Measurements from ENCODE around the gene ARID1A.
"Not testable (repeated sequence)": the region's sequence is repeated elsewhere in the genome, so short reads cannot be mapped to it uniquely, and the experiment has no call there.

ARID1A gene

DNA sequence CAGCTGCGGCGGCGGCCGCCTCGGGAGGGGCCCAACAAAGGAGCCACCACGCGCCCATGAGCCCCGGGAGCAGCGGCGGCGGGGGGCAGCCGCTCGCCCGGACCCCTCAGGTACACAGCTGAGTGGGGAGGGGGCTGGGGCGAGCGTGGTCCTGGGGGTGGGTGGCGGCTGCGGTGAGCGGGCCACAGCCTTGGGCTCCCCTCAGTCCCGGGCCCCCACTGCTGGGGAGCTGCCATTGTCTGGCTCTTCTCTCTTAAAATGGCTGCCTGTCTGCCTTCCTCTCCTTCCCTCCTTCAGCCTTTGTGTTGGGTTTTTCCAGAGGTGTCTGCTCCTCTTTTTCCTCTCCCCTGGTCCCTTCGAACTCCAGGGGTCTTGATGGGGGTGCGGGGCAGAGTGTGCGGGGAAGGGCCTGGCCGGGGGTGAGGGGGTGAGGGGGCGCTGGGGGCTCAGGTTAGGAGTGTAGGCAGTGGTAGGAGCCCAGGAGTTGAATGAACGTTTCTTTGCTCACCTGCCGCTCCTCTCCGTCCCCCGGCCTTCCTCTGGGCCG lies 1.7 kb downstream of the ARID1A start:
- in situ Hi-C loops (cut with MboI; ENCODE audit: low sequenced_read_pairs): loop anchor here (10.0 kb wide), 1 partner anchor 93 kb away; no protein-coding TSS in a partner anchor

DNA sequence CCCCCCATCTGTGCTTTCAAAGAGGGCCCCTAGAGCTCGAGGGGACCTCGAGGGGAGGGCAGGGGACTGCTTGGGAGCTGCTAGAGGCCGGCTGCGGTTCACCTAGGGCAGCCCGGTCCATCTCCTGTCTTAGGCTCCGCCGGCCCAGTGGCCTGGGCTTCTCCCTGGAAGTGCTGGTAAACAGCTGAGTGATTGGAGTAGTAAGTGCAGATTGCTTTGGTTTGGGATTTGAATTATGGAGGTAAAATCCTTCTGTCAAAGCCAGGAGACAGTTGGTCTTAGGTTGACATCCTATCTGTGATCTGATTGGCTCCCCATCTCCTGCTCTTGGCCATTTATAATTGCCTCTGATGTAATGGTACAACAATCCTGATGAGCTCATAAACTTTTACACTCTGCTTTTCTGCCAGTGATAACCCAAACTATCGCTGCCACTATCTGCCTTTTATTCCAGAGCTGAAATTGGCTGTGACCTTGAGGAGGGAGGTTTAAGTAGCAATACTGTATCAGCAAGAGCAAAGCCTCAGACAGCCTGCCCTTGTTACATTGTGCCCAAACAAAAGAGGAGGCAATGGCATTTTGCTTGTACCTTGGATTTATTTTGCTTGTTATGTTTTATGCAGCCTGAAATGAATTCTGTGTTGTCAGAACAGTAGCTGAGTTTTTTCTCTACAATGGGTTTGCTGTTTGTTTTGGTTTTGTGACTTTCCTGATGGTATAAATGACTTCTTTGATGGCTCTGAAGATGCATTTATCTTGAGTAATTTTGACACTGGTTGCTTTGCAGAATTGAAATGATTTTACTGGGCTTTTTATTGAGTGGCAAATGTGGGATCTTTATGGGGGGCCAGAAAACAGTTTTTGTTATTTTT lies 2.4 kb downstream of the ARID1A start:
- in situ Hi-C loops (cut with MboI; ENCODE audit: low sequenced_read_pairs): loop anchor here (10.0 kb wide), 1 partner anchor 93 kb away; no protein-coding TSS in a partner anchor

DNA sequence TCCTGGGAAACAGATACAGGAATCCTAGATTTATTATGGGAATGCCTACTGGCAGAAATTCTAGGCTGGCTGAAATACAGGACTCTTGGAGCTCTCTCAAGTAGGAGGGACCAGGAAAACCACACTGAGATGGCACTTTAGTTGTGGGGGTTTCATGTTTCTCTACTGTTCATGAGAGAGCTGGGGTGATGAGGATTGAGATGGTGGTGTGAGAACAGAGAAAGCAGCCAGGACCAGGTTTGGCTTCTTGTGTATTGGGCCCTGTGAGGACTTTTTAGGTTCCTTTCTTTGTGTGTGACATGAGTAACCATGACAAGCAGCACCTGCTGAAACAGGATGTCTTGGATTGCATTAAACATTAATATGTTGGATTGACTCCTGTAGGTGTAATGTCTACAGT lies 4.9 kb downstream of the ARID1A start:
- in situ Hi-C loops (cut with MboI; ENCODE audit: low sequenced_read_pairs): no loop called here

- in situ Hi-C loops (cut with MboI; ENCODE audit: low sequenced_read_pairs): no loop called here
These were observed 5.6 kb downstream of the ARID1A start for GRCh38 chr1:26701266-26701994.

- in situ Hi-C loops (cut with MboI; ENCODE audit: low sequenced_read_pairs): no loop called here
These were observed 6.3 kb downstream of the ARID1A start for GRCh38 chr1:26701995-26702679.

GRCh38 chr1:26702680-26703038 lies 6.8 kb downstream of the ARID1A start:
- in situ Hi-C loops (cut with MboI; ENCODE audit: low sequenced_read_pairs): no loop called here

GRCh38 chr1:26703478-26703877 lies 7.7 kb downstream of the ARID1A start:
- in situ Hi-C loops (cut with MboI; ENCODE audit: low sequenced_read_pairs): no loop called here

- in situ Hi-C loops (cut with MboI; ENCODE audit: low sequenced_read_pairs): no loop called here
These were observed 8.8 kb downstream of the ARID1A start for GRCh38 chr1:26704629-26705028.

DNA sequence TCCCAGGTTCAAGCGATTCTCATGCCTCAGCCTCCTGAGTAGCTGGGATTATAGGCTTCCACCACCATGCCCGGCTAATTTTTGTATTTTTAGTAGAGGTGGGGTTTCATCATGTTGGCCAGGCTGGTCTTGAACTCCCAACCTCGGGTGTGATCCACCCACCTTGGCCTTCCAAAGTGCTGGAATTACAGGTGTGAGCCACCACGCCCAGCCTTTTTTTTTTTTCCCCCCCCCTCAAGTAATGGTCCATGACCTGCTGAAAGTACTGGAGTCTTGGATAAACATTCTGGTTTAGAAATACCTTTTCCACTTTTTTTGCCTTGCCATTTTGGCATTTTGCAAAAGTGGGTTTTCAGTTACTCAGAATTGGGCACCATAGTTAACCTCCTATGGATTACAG lies 9.4 kb downstream of the ARID1A start:
- in situ Hi-C loops (cut with MboI; ENCODE audit: low sequenced_read_pairs): not testable (repeated sequence)

GRCh38 chr1:26705788-26706311 lies 10.0 kb downstream of the ARID1A start:
- in situ Hi-C loops (cut with MboI; ENCODE audit: low sequenced_read_pairs): no loop called here

DNA sequence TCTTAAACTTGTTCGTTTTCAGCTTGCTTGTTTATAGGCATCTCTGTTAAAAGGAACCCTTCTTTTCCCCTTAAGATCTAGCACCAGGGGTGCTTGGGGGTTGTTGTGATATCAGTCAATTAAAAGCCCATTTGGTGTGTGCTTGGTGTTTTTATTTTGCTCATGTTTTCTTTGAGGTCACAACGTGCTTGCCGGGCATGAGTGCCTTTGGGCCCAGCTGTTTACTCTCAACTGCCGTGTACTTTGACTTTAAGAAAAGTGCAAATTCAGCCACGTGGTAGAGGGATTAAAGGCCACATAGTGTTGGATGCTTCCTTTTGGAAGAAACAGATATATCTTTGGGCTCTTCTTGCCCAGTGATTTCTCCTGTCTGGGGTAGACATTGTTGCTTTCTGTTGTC lies 10.5 kb downstream of the ARID1A start:
- in situ Hi-C loops (cut with MboI; ENCODE audit: low sequenced_read_pairs): no loop called here

DNA sequence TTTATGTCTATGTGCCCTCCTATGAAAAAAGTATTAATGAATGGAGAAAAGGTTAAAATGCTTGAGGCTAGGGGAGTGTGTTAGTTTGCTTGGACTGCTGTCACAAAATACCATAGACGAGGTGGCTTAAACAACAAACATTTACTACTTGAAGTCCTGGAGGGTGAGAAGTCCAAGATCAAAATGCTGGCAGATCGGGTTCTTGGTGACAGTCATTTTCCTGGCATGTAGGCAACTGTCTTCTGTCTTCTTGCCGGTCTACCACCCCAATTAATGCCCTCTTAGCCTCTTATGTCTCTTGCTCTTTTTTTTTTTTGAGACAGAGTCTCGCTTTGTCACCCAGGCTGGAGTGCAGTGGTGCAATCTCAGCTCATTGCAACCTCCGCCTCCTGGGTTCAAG lies 15.0 kb downstream of the ARID1A start:
- in situ Hi-C loops (cut with MboI; ENCODE audit: low sequenced_read_pairs): no loop called here

DNA sequence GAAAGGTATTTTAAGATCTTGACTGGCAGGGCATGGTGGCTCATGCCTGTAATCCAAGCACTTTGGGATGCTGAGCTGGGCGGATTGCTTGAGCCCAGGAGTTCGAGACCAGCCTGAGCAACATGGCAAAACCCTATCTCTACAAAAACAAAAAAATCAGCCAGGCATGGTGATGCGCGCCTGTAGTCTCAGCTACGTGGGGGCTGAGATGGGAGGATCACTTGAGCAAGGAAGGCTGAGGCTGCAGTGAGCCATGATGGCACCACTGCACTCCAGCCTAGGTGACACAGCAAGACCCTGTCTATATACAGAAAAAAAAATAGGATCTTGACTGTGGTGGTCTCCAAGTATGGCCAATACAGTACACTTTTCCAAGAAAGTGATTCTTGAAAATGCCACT lies 16.0 kb downstream of the ARID1A start:
- in situ Hi-C loops (cut with MboI; ENCODE audit: low sequenced_read_pairs): no loop called here

DNA sequence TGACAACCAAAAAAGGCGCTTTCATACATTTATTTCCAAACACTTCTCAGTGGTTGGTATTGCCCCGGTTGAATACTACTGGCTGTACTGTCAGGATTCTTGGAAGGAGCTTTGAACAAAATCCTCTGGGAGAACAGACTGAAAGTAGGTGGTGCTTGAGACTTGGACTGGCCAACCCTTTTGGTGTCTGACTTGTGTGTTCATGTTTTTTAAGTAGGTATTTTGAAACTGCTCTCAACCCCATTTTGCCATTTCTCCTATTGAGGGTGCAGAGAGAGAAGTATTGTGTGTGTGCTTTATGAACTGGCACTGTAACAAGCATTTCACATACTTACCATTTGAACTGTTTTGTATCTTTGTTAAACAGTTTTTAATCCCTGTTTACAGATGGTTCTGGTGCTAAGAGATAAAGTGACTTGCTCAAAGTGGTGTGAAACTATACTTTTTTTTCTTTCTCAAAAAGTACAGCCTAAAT lies 21.2 kb downstream of the ARID1A start:
- in situ Hi-C loops (cut with MboI; ENCODE audit: low sequenced_read_pairs): no loop called here

GRCh38 chr1:26719205-26719604 lies 23.4 kb downstream of the ARID1A start:
- in situ Hi-C loops (cut with MboI; ENCODE audit: low sequenced_read_pairs): no loop called here

GRCh38 chr1:26721669-26722355 lies 26.0 kb downstream of the ARID1A start:
- in situ Hi-C loops (cut with MboI; ENCODE audit: low sequenced_read_pairs): no loop called here

DNA sequence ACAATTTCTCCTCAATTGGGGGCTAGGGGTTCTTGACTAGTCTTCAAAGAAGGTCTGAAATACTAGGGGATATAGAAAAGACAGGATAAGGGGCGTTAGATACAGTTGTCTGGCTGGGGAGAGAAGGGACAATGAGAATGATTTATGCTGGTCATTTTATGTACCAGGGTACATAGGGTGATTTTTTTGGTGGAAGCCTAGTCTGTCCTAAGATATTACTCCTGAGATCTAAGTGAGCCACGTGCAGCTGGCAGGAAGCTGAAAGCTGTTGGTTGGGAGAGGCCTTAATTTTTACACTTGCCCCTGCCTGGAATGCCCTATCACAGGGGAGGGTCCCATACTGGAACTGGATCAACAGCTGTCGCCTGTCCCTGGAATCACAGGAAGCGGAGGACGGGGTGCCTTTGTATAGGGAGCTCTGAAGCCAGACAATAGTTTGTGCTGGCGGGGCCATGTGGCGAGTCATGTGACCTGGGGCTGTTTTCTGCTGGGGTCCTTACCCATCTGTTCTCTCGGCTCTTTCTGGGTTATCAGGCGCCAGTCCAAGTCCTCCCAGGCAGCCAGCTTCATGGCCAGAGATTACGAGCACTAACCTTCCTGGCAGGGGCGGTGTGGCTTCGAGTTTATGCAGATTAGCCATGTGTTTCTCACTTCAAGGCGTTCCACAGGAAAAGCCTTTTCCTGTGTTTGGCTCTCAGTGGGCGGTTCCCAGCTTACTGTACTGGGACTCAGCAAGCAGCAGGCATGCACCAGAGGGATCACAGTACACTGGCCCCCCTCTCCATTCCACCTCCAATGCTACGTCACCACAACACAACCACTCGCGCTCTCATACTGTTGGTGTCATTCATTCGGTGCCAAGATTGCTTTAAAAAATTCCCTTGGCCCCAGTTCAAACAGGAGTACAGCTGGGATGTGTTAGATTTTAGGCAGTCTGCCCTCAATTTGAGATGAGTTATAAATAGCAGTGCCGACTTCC lies 27.5 kb downstream of the ARID1A start:
- in situ Hi-C loops (cut with MboI; ENCODE audit: low sequenced_read_pairs): no loop called here

GRCh38 chr1:26724118-26724517 lies 28.3 kb downstream of the ARID1A start:
- in situ Hi-C loops (cut with MboI; ENCODE audit: low sequenced_read_pairs): no loop called here

- in situ Hi-C loops (cut with MboI; ENCODE audit: low sequenced_read_pairs): no loop called here
These were observed 29.1 kb downstream of the ARID1A start for GRCh38 chr1:26724926-26725325.

Data from HL-60/S4 treated with phorbol 12-myristate 13-acetate at 8.2 ng/mL for 4 days and 3 days (cell line).